ENCODE results near the gene MXRA8.

The MXRA8 gene

GRCh38 chr1:1401457-1402010 lies 43.2 kb upstream of the MXRA8 start:
- FAIRE-seq (no peak), DNase-seq (ENCODE audit: insufficient read length, low spot score) (no peak)
- no peak for TF ChIP-seq PAX5 (IDR thresholded peaks at IDR 0.05; ENCODE audit: insufficient read depth, low read length, severe bottlenecking)
- TF ChIP-seq POLR2A (IDR thresholded peaks at IDR 0.05; ENCODE audit: low read depth, low read length), result peak; percentile 41; the same call in 1 of the 2 replicates
- 0 out of 2 replicates have a peak, but pooled peaks have one; percentile 12 for TF ChIP-seq POLR2AphosphoS5 (IDR thresholded peaks at IDR 0.05; ENCODE audit: low read depth, low read length)
- TF ChIP-seq TAF1 (IDR thresholded peaks at IDR 0.05; ENCODE audit: low read depth, low read length), result no peak
- no peak for TF ChIP-seq SPI1 (IDR thresholded peaks at IDR 0.05; ENCODE audit: low read depth, low read length)
- TF ChIP-seq POU2F2 (IDR thresholded peaks at IDR 0.05; ENCODE audit: low read depth, low read length), result no peak

GRCh38 chr1:1400576-1401456 lies 42.5 kb upstream of the MXRA8 start:
- DNase-seq (ENCODE audit: insufficient read length, low spot score) (no peak), FAIRE-seq (no peak)
- TF ChIP-seq PAX5 (IDR thresholded peaks at IDR 0.05; ENCODE audit: insufficient read depth, low read length, severe bottlenecking) (no peak), TAF1 (IDR thresholded peaks at IDR 0.05; ENCODE audit: low read depth, low read length) (0 out of 2 replicates have a peak, but pooled peaks have one; percentile 0), POLR2A (IDR thresholded peaks at IDR 0.05; ENCODE audit: low read depth, low read length) (0 out of 2 replicates have a peak, but pooled peaks have one; percentile 29), POU2F2 (IDR thresholded peaks at IDR 0.05; ENCODE audit: low read depth, low read length) (peak; percentile 21; the same call in 1 of the 2 replicates), SPI1 (IDR thresholded peaks at IDR 0.05; ENCODE audit: low read depth, low read length) (no peak), POLR2AphosphoS5 (IDR thresholded peaks at IDR 0.05; ENCODE audit: low read depth, low read length) (peak; percentile 27)

DNA sequence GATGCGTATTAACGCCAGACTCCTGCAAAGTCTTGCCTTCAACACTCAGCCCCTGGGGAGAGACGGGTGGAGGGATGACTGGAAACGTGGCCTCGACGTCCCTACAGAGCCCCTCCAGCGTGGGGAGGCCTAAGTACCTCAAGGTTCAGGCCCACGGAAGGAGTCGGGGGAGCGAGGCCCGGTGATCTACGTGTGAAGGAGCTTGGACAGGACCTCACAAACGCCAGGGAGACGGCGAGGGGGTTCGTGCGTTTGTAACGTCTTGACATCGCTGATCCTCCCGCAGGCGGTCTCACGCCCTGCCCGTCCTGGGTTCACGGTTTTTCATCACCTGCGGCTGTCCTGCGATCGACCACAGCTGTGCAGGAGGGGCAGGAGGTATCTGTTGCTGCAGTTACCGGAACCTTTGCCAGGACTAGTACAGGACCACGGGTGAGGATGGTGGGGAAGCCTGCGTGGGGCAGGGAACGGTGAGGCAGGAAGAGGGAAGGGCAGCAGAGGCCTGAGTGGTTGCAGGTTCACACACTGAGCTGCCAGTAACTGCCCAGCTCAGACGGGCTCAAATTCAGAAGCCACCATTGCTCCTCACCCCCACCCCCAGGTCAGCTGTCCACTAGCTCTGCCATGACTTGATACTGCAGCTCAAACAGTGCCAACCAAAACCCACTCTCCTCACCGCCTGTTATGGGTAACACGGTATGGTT lies 41.7 kb upstream of the MXRA8 start:
- TF ChIP-seq POLR2AphosphoS5 (IDR thresholded peaks at IDR 0.05; ENCODE audit: low read depth, low read length), result peak; percentile 65
- no peak for TF ChIP-seq PAX5 (IDR thresholded peaks at IDR 0.05; ENCODE audit: insufficient read depth, low read length, severe bottlenecking)
- TF ChIP-seq POLR2A (IDR thresholded peaks at IDR 0.05; ENCODE audit: low read depth, low read length), result no peak; the same call in 1 of the 2 replicates
- TF ChIP-seq SPI1 (IDR thresholded peaks at IDR 0.05; ENCODE audit: low read depth, low read length), result no peak
- TF ChIP-seq TAF1 (IDR thresholded peaks at IDR 0.05; ENCODE audit: low read depth, low read length), result 0 out of 2 replicates have a peak, but pooled peaks have one; percentile 20
- TF ChIP-seq POU2F2 (IDR thresholded peaks at IDR 0.05; ENCODE audit: low read depth, low read length), result no peak; the same call in 1 of the 2 replicates
- peak; percentile 66 for FAIRE-seq
- DNase-seq (ENCODE audit: insufficient read length, low spot score), result no peak

- TF ChIP-seq POLR2A (IDR thresholded peaks at IDR 0.05; ENCODE audit: low read depth, low read length), result peak; percentile 88
- TF ChIP-seq TAF1 (IDR thresholded peaks at IDR 0.05; ENCODE audit: low read depth, low read length), result peak; percentile 53; the same call in 1 of the 2 replicates
- peak; percentile 81; the same call in 1 of the 2 replicates for TF ChIP-seq POLR2AphosphoS5 (IDR thresholded peaks at IDR 0.05; ENCODE audit: low read depth, low read length)
- TF ChIP-seq PAX5 (IDR thresholded peaks at IDR 0.05; ENCODE audit: insufficient read depth, low read length, severe bottlenecking), result no peak
- peak; percentile 66 for TF ChIP-seq POU2F2 (IDR thresholded peaks at IDR 0.05; ENCODE audit: low read depth, low read length)
- FAIRE-seq (peak; percentile 99), DNase-seq (ENCODE audit: insufficient read length, low spot score) (peak; percentile 98)
Measured at GRCh38 chr1:1399187-1399871, 41.0 kb upstream of the MXRA8 start, which contains the start of gene CCNL2. CCNL2 (minus strand) TSS chr1:1399335; CDS start chr1:1399306, 29 bp downstream.

DNA sequence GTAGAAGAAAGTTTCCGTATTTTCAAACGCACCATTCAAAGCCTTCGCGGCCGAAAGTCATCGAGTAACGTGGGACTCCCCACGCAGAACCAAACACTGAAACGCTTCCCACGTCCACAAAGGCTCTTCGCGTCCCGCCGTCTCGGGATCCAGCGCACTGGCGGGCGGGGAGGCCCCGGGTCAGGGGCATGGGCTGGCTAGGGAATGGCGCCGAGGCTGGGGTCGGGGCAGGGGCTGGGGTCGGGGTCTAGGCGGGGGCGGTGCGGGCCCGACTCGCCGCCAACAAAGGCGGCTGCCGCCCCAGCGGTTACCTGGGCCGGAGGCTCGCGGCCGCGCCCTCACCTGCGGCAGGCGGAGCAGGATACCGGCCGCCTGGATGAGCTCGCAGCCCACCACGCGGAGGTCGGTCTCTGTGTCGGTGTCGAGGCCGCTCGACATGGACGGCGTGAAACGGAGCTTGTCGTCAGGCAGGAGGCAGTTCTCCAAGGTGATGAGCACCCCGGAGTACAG lies 40.4 kb upstream of the MXRA8 start:
- TF ChIP-seq POLR2AphosphoS5 (IDR thresholded peaks at IDR 0.05; ENCODE audit: low read depth, low read length), result no peak
- no peak for TF ChIP-seq SPI1 (IDR thresholded peaks at IDR 0.05; ENCODE audit: low read depth, low read length)
- TF ChIP-seq POU2F2 (IDR thresholded peaks at IDR 0.05; ENCODE audit: low read depth, low read length), result no peak
- no peak for TF ChIP-seq PAX5 (IDR thresholded peaks at IDR 0.05; ENCODE audit: insufficient read depth, low read length, severe bottlenecking)
- TF ChIP-seq POLR2A (IDR thresholded peaks at IDR 0.05; ENCODE audit: low read depth, low read length), result no peak
- no peak for TF ChIP-seq TAF1 (IDR thresholded peaks at IDR 0.05; ENCODE audit: low read depth, low read length)
- FAIRE-seq (no peak), DNase-seq (ENCODE audit: insufficient read length, low spot score) (no peak)

- FAIRE-seq, result no peak
Measured at GRCh38 chr1:1397839-1398523, 39.6 kb upstream of the MXRA8 start.

DNA sequence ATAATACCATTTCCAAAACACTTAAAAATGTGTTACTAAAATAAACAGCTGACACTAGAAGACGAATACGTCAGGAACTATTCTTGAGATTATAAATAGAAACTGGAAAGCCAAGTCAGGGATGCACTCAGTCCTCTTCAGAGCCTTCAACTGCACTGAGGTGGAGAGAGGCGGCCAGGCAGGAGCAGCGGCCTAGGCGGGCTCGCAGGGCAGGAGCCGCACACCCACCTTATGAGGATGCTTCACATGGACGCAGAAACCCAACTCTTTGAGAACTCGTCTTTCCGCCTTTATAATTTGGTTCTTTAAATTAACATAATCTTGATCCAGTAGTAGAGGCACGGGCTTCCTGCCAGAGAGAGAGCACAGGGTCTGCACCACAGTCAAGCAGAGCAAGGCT lies 36.8 kb upstream of the MXRA8 start:
- DNase-seq (ENCODE audit: insufficient read length, low spot score) (no peak), FAIRE-seq (no peak)
- no peak for TF ChIP-seq SPI1 (IDR thresholded peaks at IDR 0.05; ENCODE audit: low read depth, low read length)
- TF ChIP-seq POLR2AphosphoS5 (IDR thresholded peaks at IDR 0.05; ENCODE audit: low read depth, low read length), result no peak
- no peak for TF ChIP-seq POLR2A (IDR thresholded peaks at IDR 0.05; ENCODE audit: low read depth, low read length)
- no peak for TF ChIP-seq PAX5 (IDR thresholded peaks at IDR 0.05; ENCODE audit: insufficient read depth, low read length, severe bottlenecking)
- no peak for TF ChIP-seq TAF1 (IDR thresholded peaks at IDR 0.05; ENCODE audit: low read depth, low read length)
- no peak for TF ChIP-seq POU2F2 (IDR thresholded peaks at IDR 0.05; ENCODE audit: low read depth, low read length)

More at GRCh38 chr1:1397839-1398523, 39.6 kb upstream of the MXRA8 start:
- no peak for DNase-seq (ENCODE audit: insufficient read length, low spot score)
- TF ChIP-seq TAF1 (IDR thresholded peaks at IDR 0.05; ENCODE audit: low read depth, low read length), result no peak
- no peak for TF ChIP-seq PAX5 (IDR thresholded peaks at IDR 0.05; ENCODE audit: insufficient read depth, low read length, severe bottlenecking)
- no peak for TF ChIP-seq POLR2AphosphoS5 (IDR thresholded peaks at IDR 0.05; ENCODE audit: low read depth, low read length)
- TF ChIP-seq SPI1 (IDR thresholded peaks at IDR 0.05; ENCODE audit: low read depth, low read length), result no peak
- TF ChIP-seq POU2F2 (IDR thresholded peaks at IDR 0.05; ENCODE audit: low read depth, low read length), result no peak
- no peak for TF ChIP-seq POLR2A (IDR thresholded peaks at IDR 0.05; ENCODE audit: low read depth, low read length)
